GM21367 (cell line): Measurements from ENCODE around the gene PPDPF.
A peak's percentile ranks its signal among the peaks of the same experiment; 100 is the strongest.

Experiments used
- ATAC-seq: cut with Tn5 transposase; IDR thresholded peaks from one replicate; pipeline ENCODE4 v1.9.1; 2021; ENCODE audit not compliant: unreplicated experiment

The PPDPF gene

GRCh38 chr20:63536241-63536977 is 15.8 kb downstream of the PPDPF start:
- ATAC-seq = no peak

GRCh38 chr20:63536997-63537524 is 16.5 kb downstream of the PPDPF start, which contains the start of gene PTK6:
TSS of gene PTK6 (minus strand) at chr20:63537376. CDS start at chr20:63537314, 62 bp downstream.
- peak; percentile 11 for ATAC-seq

DNA sequence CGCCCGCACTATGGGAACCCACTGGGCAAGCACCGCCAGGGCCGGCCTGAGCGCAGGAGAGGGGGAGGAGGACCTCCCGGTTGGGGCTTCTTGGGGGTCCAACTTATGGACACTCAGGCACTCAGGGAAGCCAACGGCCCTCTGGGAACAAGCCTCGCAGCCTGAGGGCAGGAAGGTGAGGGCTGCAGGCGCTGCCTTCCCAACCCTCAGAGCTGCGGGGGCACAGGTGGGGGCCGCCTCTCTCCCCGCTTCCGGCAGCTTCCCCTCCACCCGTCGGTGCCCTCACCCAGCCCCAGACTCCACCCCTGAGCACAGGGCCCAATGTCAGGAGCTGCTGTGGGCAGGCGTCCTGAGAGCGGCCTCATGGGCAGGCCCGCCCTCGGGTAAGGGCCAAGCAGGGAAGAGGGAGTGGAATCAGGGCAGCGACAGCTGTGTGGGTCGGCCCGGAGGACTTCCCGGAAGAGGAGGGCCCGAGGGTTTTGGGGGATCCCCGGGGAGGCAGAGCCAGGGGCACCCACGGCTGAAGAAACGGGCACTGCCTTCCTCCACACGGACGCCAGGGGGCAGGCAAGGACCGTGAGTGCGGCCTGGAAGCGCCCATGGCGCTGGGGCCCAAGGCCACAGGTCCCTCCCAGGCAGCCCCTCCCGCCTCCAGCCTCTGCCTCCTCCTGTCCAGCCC is 17.1 kb downstream of the PPDPF start:
- peak; percentile 74 for ATAC-seq

- ATAC-seq = no peak
These were observed 17.9 kb downstream of the PPDPF start for GRCh38 chr20:63538204-63539091.

DNA sequence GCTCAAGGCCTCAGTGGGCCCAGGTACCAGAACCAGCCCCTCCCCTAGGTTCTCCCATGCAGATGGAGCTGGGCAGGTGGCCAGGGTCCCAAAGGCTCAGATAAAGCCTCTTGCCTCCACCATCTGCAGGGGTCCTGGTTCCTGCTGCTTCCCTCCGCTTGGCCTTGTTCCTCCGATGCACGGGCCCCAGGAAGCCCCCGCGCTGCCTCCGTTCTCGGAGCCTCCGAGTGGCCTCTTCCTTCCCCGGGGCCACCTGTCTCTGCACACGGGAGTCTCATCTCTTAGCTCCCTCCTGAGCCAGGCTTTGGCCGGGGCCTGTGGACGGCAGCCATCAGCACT is 18.5 kb downstream of the PPDPF start:
- ATAC-seq = no peak

- no peak for ATAC-seq
These were observed 19.1 kb downstream of the PPDPF start for GRCh38 chr20:63539441-63540370.

- no peak for ATAC-seq
These were observed 20.0 kb downstream of the PPDPF start for GRCh38 chr20:63540417-63541186.

DNA sequence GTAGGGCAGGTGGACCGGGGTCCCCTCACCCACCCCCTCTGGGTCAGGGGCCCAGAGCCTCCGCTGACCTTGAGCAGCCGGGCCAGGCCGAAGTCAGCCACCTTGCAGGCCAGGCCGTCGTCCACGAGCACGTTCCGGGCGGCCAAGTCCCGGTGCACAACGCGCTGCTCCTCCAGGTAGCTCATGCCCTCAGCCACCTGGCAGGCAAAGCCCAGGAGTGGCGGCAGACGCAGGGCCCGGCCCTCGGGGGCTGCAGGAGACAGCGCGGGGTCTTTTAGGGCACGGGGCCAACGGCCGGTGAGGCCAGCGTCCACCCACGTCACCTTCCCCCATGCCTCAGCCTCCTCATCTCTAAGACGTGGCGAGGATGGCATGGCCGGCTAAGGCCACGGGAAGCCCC is 20.8 kb downstream of the PPDPF start:
- no peak for ATAC-seq

GRCh38 chr20:63542031-63542559 is 21.5 kb downstream of the PPDPF start:
- no peak for ATAC-seq

DNA sequence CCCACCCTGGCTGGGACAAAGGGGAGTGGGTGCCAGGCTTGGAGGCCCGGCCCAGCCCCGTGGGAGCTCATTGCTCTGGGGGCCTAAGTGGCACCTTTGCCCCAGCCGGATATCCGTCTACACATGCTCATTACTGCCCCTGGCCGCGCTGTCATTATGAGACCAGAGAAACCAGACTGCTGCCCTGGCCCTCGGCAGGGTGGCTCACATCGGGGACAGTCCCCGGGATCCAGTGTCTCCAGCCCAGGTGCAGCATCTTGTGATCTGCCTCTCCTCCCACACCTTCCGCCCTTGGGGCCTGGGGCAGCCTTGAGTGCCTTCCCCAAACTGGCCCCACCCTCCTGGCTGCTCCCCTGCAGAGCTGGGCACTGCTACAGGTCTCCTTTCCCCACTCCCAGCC is 22.1 kb downstream of the PPDPF start:
- ATAC-seq = no peak

DNA sequence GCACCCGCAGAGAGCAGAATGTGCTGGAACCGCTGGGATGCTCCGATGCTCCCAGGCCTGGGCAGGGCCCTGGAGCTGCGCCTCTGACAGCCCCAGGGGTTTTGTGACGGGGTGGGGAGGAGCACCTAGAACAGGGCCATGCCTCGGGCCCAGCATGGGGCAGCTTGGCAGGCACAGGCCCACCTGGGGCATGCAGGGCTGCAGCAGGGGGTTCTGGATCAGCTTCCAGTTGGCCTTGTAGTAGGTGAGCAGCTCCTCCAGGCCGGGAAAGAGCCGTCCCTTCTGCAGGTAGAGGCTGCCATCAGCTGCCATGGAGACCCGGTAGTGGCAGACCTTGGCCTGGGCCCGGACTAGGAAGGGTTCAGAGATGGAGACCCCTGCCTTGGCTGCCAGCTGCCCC is 22.6 kb downstream of the PPDPF start:
- no peak for ATAC-seq

GRCh38 chr20:63543733-63544132 is 23.2 kb downstream of the PPDPF start:
- no peak for ATAC-seq

GRCh38 chr20:63544241-63544957 is 23.8 kb downstream of the PPDPF start:
- no peak for ATAC-seq

DNA sequence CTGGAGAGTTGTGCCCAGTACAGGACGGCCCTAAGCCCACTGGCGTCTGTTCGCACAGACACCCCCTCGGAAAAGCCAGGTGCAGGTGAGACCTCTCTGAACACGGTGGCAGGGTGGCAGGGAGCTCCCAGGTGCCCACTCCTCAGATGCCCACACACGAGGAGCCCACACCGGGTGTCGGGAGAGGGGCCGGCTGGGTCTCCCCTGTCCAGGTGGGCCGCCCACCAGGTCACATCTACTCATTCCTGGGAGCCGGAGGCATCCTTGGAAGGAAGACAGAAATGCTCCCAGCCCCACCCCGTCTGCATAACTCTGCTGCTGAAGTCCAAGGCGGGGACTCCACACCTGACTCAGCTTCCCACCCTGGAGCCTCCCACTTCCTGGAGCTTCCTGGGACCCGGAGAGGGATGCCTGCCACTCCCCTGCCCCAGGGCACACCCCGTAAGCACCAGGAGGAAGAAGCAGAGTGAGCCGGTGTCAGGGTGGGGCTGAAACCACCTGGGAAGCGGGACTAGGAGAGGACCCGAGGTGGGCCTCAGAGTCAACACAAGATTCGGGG is 24.5 kb downstream of the PPDPF start:
- no peak for ATAC-seq

- no peak for ATAC-seq
These were observed 25.2 kb downstream of the PPDPF start for GRCh38 chr20:63545814-63546213.

DNA sequence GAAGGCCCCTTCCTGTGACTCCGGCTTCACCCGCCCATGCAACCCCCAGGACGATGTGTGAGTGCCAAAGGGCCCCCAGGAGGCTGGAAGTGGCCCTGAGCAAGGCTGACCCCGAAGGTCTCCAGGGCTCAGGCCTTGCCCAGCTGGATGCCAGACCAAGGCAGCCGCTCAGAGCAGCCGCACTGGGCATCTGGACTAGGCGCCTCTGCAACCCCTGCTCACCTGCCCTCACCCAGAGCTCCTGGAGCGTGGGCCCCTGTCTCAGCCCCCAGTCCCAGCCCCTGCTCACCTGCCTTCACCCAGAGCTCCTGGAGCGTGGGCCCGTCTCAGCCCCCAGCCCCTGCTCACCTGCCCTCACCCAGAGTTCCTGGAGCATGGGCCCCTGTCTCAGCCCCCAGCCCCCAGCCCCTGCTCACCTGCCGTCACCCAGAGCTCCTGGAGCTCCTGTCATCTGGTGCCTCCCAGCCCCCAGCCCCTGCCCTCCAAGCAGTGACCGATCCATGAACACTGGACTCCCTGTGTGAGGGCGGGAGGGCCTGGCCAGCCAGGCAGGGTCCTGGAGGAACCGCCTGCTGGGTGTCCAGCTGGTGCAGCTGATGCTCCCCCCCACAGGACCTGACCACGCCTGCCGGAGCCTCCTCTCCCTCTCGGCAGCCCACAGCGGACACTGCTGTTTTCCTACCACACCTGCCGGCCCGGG is 25.8 kb downstream of the PPDPF start:
- ATAC-seq = no peak

GRCh38 chr20:63546956-63547724 is 26.6 kb downstream of the PPDPF start:
- ATAC-seq = no peak
